IPS DF 6.9 (cell line): Measurements from ENCODE around the gene USP40.
A peak's percentile ranks its signal among the peaks of the same experiment; 100 is the strongest.

Experiments used
- DNase-seq: peaks from one replicate; pipeline ENCODE4 v3.0.0-alpha.2; 2013; ENCODE audit warnings: low read depth, low spot score
- H3K27ac ChIP-seq: one replicate; pipeline ENCODE4 v1.5.1; 2013; ENCODE audit warnings: low read length, control low read depth
- H3K27me3 ChIP-seq: 2 replicates; pipeline ENCODE4 v1.6.1; 2013; ENCODE audit warnings: mild to moderate bottlenecking, low read length; ENCODE audit not compliant: control insufficient read depth, insufficient read depth
- H3K36me3 ChIP-seq: 2 replicates; pipeline ENCODE4 v1.6.1; 2013; ENCODE audit warnings: low read length; ENCODE audit not compliant: control insufficient read depth, insufficient read depth
- H3K4me1 ChIP-seq: 2 replicates; pipeline ENCODE4 v1.6.1; 2013; ENCODE audit warnings: low read length; ENCODE audit not compliant: control insufficient read depth, insufficient read depth
- H3K4me3 ChIP-seq: 2 replicates; pipeline ENCODE4 v1.5.1; 2013; ENCODE audit warnings: mild to moderate bottlenecking, low read length
- H3K9me3 ChIP-seq: 2 replicates; pipeline ENCODE4 v1.6.1; 2013; ENCODE audit warnings: low read length, inconsistent platforms; ENCODE audit not compliant: control insufficient read depth, insufficient read depth
- WGBS: extraction: QIAGEN DNeasy Blood & Tissue Kit; methylation state at CpG from one replicate; pipeline ENCODE4 v1.1.7; 2013; ENCODE audit warnings: mixed read lengths, missing lambda C conversion rate; ENCODE audit not compliant: insufficient read length, insufficient coverage; 5-methylcytosine and 5-hydroxymethylcytosine counted together

USP40 gene

GRCh38 chr2:233450864-233451575, 115.6 kb downstream of the USP40 start:
- WGBS, result no CpG with 5 or more reads among the region's 22 CpGs
- no peaks in the 10 kb centered on the region for H3K27me3 ChIP-seq
- 0 out of 2 replicates have a peak, but pooled peaks cover 1% of the 10 kb centered on the region for H3K4me1 ChIP-seq
- DNase-seq, result no peak
- no peak overlapping the region for H3K4me3 ChIP-seq
- H3K9me3 ChIP-seq, result no peaks in the 10 kb centered on the region
- no peak overlapping the region for H3K27ac ChIP-seq
- H3K36me3 ChIP-seq, result peaks cover 5% of the 10 kb centered on the region; the same call in 1 of the 2 replicates

- Histone ChIP-seq H3K27ac (no peak overlapping the region), H3K27me3 (no peaks in the 10 kb centered on the region)
Observed at GRCh38 chr2:233449921-233450863, 116.4 kb downstream of the USP40 start.

GRCh38 chr2:233449081-233449901, 117.3 kb downstream of the USP40 start:
- WGBS, result no CpG with 5 or more reads among the region's 31 CpGs
- Histone ChIP-seq H3K4me1 (0 out of 2 replicates have a peak, but pooled peaks cover 1% of the 10 kb centered on the region), H3K9me3 (no peaks in the 10 kb centered on the region), H3K27me3 (no peaks in the 10 kb centered on the region), H3K27ac (no peak overlapping the region), H3K36me3 (peaks cover 5% of the 10 kb centered on the region; the same call in 1 of the 2 replicates), H3K4me3 (no peak overlapping the region)
- DNase-seq, result peak; percentile 41

More at GRCh38 chr2:233449921-233450863, 116.4 kb downstream of the USP40 start:
- no peak for DNase-seq
- Histone ChIP-seq H3K4me1 (0 out of 2 replicates have a peak, but pooled peaks cover 1% of the 10 kb centered on the region), H3K36me3 (peaks cover 5% of the 10 kb centered on the region; the same call in 1 of the 2 replicates), H3K4me3 (no peak overlapping the region), H3K9me3 (no peaks in the 10 kb centered on the region)
- no CpG with 5 or more reads among the region's 33 CpGs for WGBS

DNA sequence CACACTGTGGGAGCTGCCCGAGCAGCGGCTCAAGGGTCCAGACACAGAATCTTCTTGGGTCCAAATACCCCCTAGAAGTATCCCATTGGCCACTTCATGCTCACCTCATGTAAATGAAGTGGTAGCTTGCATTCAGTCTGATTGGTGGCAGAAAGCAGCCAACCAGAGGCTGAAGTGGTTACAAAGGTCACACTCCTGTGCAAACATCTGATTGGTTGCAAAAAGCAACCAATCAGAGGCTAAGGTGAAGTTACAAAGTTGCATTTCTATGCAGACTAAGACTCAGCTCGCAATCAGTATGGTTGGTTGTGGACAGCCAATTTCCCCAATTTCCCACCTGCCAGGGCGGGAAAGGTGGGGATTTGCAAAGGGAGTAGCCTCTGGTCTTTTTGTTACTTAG, 118.0 kb downstream of the USP40 start:
- H3K4me1 ChIP-seq, result 0 out of 2 replicates have a peak, but pooled peaks cover 1% of the 10 kb centered on the region
- H3K36me3 ChIP-seq, result peaks cover 5% of the 10 kb centered on the region; the same call in 1 of the 2 replicates
- no peak for DNase-seq
- no CpG with 5 or more reads among the region's 4 CpGs for WGBS
- no peak overlapping the region for H3K27ac ChIP-seq
- no peak overlapping the region for H3K4me3 ChIP-seq
- H3K27me3 ChIP-seq, result no peaks in the 10 kb centered on the region
- no peaks in the 10 kb centered on the region for H3K9me3 ChIP-seq

GRCh38 chr2:233448220-233448559, 118.4 kb downstream of the USP40 start:
- H3K27ac ChIP-seq, result no peak overlapping the region
- H3K27me3 ChIP-seq, result no peaks in the 10 kb centered on the region
- no peak for DNase-seq
- peaks cover 5% of the 10 kb centered on the region; the same call in 1 of the 2 replicates for H3K36me3 ChIP-seq
- no CpG with 5 or more reads among the region's 11 CpGs for WGBS
- no peaks in the 10 kb centered on the region for H3K9me3 ChIP-seq
- 0 out of 2 replicates have a peak, but pooled peaks cover 1% of the 10 kb centered on the region for H3K4me1 ChIP-seq
- H3K4me3 ChIP-seq, result no peak overlapping the region

DNA sequence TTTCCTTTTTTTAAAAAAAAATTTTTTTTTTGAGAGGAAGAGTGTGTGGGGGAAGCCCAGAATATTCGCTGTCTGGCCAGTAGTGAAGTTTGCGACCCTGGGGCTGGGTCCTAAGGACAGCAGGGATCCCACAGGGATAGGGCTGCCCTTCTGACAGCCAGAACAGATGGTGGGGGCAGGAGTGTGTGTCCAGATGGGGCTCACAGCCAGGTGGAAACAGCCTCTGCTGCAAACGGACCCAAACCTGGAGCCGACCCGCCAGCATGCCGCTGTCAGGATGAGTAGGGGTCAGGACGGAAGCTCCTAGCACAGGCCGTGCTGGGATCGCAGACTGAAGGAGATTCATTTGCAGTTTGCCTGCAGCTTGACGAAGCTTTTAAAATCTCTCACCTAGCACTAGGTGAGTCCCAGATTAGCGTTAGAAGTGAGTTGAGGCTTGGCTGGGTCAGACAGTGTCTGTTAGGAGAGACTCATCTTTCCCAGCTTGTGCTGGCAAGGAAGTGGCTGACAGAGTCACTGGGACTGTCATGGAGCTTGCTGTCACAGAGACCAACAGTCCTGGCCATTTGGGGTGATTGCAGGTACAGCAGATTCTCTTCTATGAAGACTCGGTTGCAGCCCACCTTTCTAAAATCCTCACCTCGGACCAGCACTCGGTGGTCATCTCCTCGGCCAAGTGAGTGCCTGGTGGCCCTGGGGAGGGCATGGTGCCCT, 118.9 kb downstream of the USP40 start:
- no CpG with 5 or more reads among the region's 15 CpGs for WGBS
- H3K36me3 ChIP-seq, result peaks cover 5% of the 10 kb centered on the region; the same call in 1 of the 2 replicates

GRCh38 chr2:233446606-233447305, 119.8 kb downstream of the USP40 start:
- Histone ChIP-seq H3K27ac (no peak overlapping the region), H3K4me3 (no peak overlapping the region), H3K36me3 (no peaks in the 10 kb centered on the region; the same call in 1 of the 2 replicates), H3K4me1 (0 out of 2 replicates have a peak, but pooled peaks cover 1% of the 10 kb centered on the region), H3K9me3 (no peaks in the 10 kb centered on the region), H3K27me3 (no peaks in the 10 kb centered on the region)
- no CpG with 5 or more reads among the region's 37 CpGs for WGBS
- no peak for DNase-seq

More for the DNA sequence above, 118.9 kb downstream of the USP40 start:
- no peak for DNase-seq
- Histone ChIP-seq H3K27ac (no peak overlapping the region), H3K4me1 (0 out of 2 replicates have a peak, but pooled peaks cover 1% of the 10 kb centered on the region), H3K27me3 (no peaks in the 10 kb centered on the region), H3K4me3 (no peak overlapping the region), H3K9me3 (no peaks in the 10 kb centered on the region)

- Histone ChIP-seq H3K4me1 (0 out of 2 replicates have a peak, but pooled peaks cover 1% of the 10 kb centered on the region), H3K9me3 (no peaks in the 10 kb centered on the region), H3K4me3 (no peak overlapping the region), H3K27ac (no peak overlapping the region), H3K36me3 (no peaks in the 10 kb centered on the region; the same call in 1 of the 2 replicates), H3K27me3 (no peaks in the 10 kb centered on the region)
- WGBS, result no CpG with 5 or more reads among the region's 1 CpG
- DNase-seq, result no peak
Observed at GRCh38 chr2:233446121-233446520, 120.5 kb downstream of the USP40 start.
